Measurements from ENCODE around the gene EPB41L4B.

EPB41L4B gene

GRCh38 chr9:109317979-109318741 lies 2.7 kb downstream of the EPB41L4B start:
- Histone ChIP-seq H3K4me3 (IDR thresholded peaks at IDR 0.05; ENCODE audit: insufficient read depth, low read depth, low read length) (no peak overlapping the region), H3K4me2 (no peak overlapping the region), H2AFZ (ENCODE audit: low read depth) (no peak overlapping the region), H3K79me2 (ENCODE audit: insufficient read depth, low read depth) (no peaks in the 10 kb centered on the region), H3K27ac (no peak overlapping the region), H4K20me1 (ENCODE audit: insufficient read depth) (no peaks in the 10 kb centered on the region), H3K4me1 (ENCODE audit: low read depth, poor library complexity, severe bottlenecking) (peaks cover 6% of the 10 kb centered on the region), H3K9ac (no peak overlapping the region), H3K27me3 (ENCODE audit: insufficient read depth, low read depth) (no peaks in the 10 kb centered on the region), H3K36me3 (ENCODE audit: insufficient read depth) (no peaks in the 10 kb centered on the region)
- no peak for TF ChIP-seq CTCF (conservative IDR thresholded peaks at IDR 0.05; ENCODE audit: low read depth, low read length)

DNA sequence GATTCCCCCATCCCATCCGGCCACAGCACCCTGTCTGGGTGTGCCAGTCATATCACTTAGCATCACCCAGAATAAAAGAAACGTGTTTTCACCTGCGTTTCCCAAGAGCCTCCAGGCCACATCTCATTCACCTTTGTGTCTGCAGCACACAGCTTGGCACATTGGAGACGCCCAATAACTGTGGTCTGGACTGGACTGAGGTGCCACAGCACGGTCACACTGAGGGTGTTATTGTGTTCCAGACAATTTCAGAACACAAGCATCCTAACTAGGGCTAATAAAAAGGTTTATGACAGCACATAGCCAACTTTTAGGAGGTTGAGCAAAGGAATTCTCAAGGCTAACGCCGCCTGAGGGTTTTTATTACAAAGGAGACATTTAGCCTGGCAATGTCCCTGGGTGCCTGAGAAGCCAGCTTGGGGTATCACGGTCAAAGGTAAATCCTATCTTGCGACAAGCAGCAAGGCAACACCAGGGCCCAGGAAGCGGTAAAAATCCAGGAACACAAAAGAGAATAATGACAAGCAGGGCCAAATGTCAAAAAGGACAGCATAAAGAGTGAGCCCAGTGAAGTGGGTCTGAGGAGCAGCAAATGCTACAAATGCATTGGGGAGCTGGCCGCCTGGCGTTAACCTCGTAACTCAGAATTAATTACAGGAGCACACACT lies 3.4 kb downstream of the EPB41L4B start:
- H3K4me2 ChIP-seq: no peak overlapping the region
- peaks cover 6% of the 10 kb centered on the region for H3K4me1 ChIP-seq (ENCODE audit: low read depth, poor library complexity, severe bottlenecking)
- H3K27me3 ChIP-seq (ENCODE audit: insufficient read depth, low read depth): no peaks in the 10 kb centered on the region
- H3K9ac ChIP-seq: no peak overlapping the region
- H3K4me3 ChIP-seq (IDR thresholded peaks at IDR 0.05; ENCODE audit: insufficient read depth, low read depth, low read length): no peak overlapping the region
- no peaks in the 10 kb centered on the region for H4K20me1 ChIP-seq (ENCODE audit: insufficient read depth)
- H3K27ac ChIP-seq: no peak overlapping the region
- no peaks in the 10 kb centered on the region for H3K79me2 ChIP-seq (ENCODE audit: insufficient read depth, low read depth)
- no peak overlapping the region for H2AFZ ChIP-seq (ENCODE audit: low read depth)
- TF ChIP-seq CTCF (conservative IDR thresholded peaks at IDR 0.05; ENCODE audit: low read depth, low read length): no peak
- no peaks in the 10 kb centered on the region for H3K36me3 ChIP-seq (ENCODE audit: insufficient read depth)

DNA sequence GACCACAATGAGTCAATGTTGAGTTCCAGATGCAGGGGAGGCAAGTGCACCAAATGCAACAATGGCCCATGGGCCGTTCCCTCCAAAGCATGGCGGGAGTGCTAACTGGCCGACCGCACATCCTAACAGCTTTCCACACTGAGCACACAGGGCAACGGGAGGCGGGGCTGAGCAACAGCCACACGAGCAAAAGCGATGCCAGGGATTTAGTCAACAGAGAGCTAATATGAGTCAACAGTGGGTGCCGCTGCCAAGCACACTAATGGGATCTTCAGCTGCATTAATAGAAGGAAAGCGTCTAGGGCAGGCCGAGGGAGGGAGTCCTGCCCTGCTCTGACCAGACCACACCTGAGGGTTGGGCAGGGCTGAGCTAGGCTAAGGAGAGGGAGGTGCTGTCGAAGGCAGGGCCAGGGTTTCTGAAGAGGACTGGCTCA lies 4.6 kb downstream of the EPB41L4B start:
- Histone ChIP-seq H3K4me3 (IDR thresholded peaks at IDR 0.05; ENCODE audit: insufficient read depth, low read depth, low read length) (no peak overlapping the region), H3K9ac (no peak overlapping the region), H3K27ac (no peak overlapping the region), H3K36me3 (ENCODE audit: insufficient read depth) (no peaks in the 10 kb centered on the region), H2AFZ (ENCODE audit: low read depth) (no peak overlapping the region), H3K4me2 (no peak overlapping the region), H4K20me1 (ENCODE audit: insufficient read depth) (no peaks in the 10 kb centered on the region), H3K79me2 (ENCODE audit: insufficient read depth, low read depth) (no peaks in the 10 kb centered on the region), H3K27me3 (ENCODE audit: insufficient read depth, low read depth) (no peaks in the 10 kb centered on the region), H3K4me1 (ENCODE audit: low read depth, poor library complexity, severe bottlenecking) (peaks cover 2% of the 10 kb centered on the region)
- TF ChIP-seq CTCF (conservative IDR thresholded peaks at IDR 0.05; ENCODE audit: low read depth, low read length): no peak

DNA sequence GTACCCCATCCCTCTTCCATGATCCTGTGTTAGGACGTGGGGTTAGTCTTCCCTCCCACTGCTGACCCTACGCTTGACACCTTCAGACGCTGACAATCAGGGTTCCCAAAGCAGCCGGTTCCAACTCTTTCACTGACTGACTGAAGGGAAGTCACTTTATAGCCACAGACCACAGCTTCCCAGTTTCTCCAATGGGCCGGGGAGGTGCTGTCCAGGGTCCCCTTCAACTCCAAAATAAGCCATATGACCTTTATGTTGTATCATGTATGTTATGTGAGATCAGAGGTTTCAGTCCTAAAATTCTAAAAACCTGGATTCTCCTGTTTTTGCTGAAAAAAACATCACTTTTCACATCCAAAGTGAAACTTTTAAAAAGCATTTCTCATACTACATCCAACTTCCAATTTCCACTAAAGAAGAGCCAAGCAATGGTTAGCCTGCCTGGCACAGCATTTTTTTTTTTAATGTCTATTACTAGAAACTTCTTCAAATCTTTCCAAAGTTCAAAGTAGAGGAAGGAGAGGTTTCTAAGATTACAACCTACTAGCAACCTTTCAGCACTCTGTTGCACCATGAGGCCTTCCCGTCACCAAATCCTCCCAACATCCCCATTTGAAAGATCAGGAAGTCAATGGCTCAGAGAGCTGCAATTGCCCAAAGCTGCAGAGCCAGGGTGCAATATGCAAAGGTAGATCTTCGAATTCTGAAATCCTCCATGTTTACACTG lies 5.2 kb downstream of the EPB41L4B start:
- H2AFZ ChIP-seq (ENCODE audit: low read depth): no peak overlapping the region
- no peaks in the 10 kb centered on the region for H4K20me1 ChIP-seq (ENCODE audit: insufficient read depth)
- H3K79me2 ChIP-seq (ENCODE audit: insufficient read depth, low read depth): no peaks in the 10 kb centered on the region
- H3K4me1 ChIP-seq (ENCODE audit: low read depth, poor library complexity, severe bottlenecking): no peaks in the 10 kb centered on the region
- TF ChIP-seq CTCF (conservative IDR thresholded peaks at IDR 0.05; ENCODE audit: low read depth, low read length): no peak
- no peak overlapping the region for H3K9ac ChIP-seq
- no peaks in the 10 kb centered on the region for H3K27me3 ChIP-seq (ENCODE audit: insufficient read depth, low read depth)
- H3K4me2 ChIP-seq: no peak overlapping the region
- no peaks in the 10 kb centered on the region for H3K36me3 ChIP-seq (ENCODE audit: insufficient read depth)
- H3K4me3 ChIP-seq (IDR thresholded peaks at IDR 0.05; ENCODE audit: insufficient read depth, low read depth, low read length): no peak overlapping the region
- H3K27ac ChIP-seq: no peak overlapping the region
